Cardiac muscle cell (in vitro differentiated cells and primary cell): ENCODE results near the gene DKK1. TPM values are rescaled to one million over a fixed set of nuclear protein-coding genes. Genes with fewer than 3 reads are reported as not detected.

Experiments used
- DNase-seq, 2 donors: peaks; one replicate each; pipeline versions ENCODE4 v3.0.0 to v3.0.0-alpha.2; 2010 to 2017; ENCODE audit warnings: low read depth in 1 of 2, low spot score in 1 of 2
- H3K27ac ChIP-seq: fragments of 200-600 bp; sonication (generic); 2 replicates; pipeline ENCODE4 v1.5.1; 2016
- H3K27me3 ChIP-seq: fragments of 200-600 bp; sonication (generic); 2 replicates; pipeline ENCODE4 v1.6.0; 2016; ENCODE audit warnings: control low read depth
- H3K36me3 ChIP-seq: fragments of 200-600 bp; sonication (generic); 2 replicates; pipeline ENCODE4 v1.5.1; 2016; ENCODE audit warnings: control low read depth
- H3K4me1 ChIP-seq: fragments of 200-600 bp; sonication (generic); 2 replicates; pipeline ENCODE4 v1.8.1; 2017; ENCODE audit warnings: low read depth, mild to moderate bottlenecking, mixed run types
- H3K4me3 ChIP-seq: fragments of 200-600 bp; sonication (generic); 2 replicates; pipeline ENCODE4 v1.5.1; 2016; ENCODE audit warnings: mild to moderate bottlenecking
- H3K9me3 ChIP-seq: fragments of 200-600 bp; sonication (generic); 2 replicates; pipeline ENCODE4 v1.5.1; 2017; ENCODE audit warnings: low read depth, mild to moderate bottlenecking, control low read depth
- CTCF ChIP-seq: IDR thresholded peaks from 2 replicates; pipeline ENCODE4 v1.5.1; 2012; ENCODE audit warnings: low read depth, mild to moderate bottlenecking, low read length
- polyA plus RNA-seq: library from polyadenylated mRNA; unstranded; fragments of >200 nt; fragmentation: Nextera tagmentation; extraction: Ambion mirVana; gene quantifications from 2 replicates; pipeline ENCODE4 v1.2.1, GENCODE V29; 2016
- total RNA-seq: library from RNA; depleted of rRNA; stranded (reverse); fragments of >200 nt; gene quantifications from 2 replicates; pipeline ENCODE4 v1.2.3, GENCODE V29; 2016

The DKK1 gene
- total and polyA plus RNA-seq, 2 experiments from 2014 or later = 3.2 to 11.1 TPM

DNA sequence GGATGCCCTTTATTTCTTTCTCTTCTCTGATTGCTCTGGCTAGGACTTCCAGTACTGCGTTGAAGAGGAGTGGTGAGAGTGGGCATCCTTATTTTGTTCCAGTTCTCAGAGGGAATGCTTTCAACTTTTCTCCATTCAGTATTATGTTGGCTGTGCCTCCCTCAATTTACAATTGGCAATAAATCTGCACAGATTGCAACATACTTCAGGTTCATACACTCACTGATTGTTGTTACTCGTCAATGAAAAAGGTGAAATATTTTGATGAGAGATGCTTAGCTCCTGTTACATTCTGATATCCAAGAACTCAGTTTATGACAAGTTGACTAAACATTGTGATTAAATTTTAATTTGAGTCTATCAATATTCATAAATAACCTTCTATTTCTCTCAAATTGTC is 37.9 kb upstream of the DKK1 start:
- no peak overlapping the region for H3K27ac ChIP-seq
- no peaks in the 10 kb centered on the region for H3K4me1 ChIP-seq
- no peaks in the 10 kb centered on the region for H3K27me3 ChIP-seq
- TF ChIP-seq CTCF = no peak
- no peak for DNase-seq
- H3K4me3 ChIP-seq = no peak overlapping the region
- H3K9me3 ChIP-seq = no peaks in the 10 kb centered on the region
- H3K36me3 ChIP-seq = no peaks in the 10 kb centered on the region

GRCh38 chr10:52276986-52277385 is 37.1 kb upstream of the DKK1 start:
- Histone ChIP-seq H3K36me3 (no peaks in the 10 kb centered on the region), H3K4me3 (no peak overlapping the region), H3K9me3 (no peaks in the 10 kb centered on the region), H3K27ac (no peak overlapping the region), H3K4me1 (no peaks in the 10 kb centered on the region), H3K27me3 (no peaks in the 10 kb centered on the region)
- no peak for DNase-seq
- TF ChIP-seq CTCF = no peak

DNA sequence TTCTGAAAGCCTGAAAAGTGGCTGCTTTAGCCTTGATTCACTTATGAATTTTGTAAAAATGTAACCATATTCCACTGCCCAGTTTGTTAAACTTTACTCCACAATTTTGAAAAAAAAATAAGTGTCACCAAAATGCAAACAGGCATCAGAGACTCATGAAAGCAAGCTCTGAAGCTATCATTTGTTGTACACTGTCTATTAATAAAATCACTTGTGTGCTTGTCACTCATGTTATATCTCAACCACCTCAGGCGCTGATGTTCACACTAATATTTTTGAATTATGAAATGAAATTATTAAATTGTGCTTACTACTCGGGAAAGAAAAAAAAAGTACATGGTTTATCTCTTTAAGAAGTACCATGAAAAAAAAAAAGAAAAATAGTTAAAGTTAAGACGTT is 34.5 kb upstream of the DKK1 start:
- TF ChIP-seq CTCF = no peak
- no peaks in the 10 kb centered on the region for H3K9me3 ChIP-seq
- H3K27me3 ChIP-seq = no peaks in the 10 kb centered on the region
- no peaks in the 10 kb centered on the region for H3K4me1 ChIP-seq
- no peak for DNase-seq
- no peaks in the 10 kb centered on the region for H3K36me3 ChIP-seq
- H3K27ac ChIP-seq = no peak overlapping the region
- H3K4me3 ChIP-seq = no peak overlapping the region

DNA sequence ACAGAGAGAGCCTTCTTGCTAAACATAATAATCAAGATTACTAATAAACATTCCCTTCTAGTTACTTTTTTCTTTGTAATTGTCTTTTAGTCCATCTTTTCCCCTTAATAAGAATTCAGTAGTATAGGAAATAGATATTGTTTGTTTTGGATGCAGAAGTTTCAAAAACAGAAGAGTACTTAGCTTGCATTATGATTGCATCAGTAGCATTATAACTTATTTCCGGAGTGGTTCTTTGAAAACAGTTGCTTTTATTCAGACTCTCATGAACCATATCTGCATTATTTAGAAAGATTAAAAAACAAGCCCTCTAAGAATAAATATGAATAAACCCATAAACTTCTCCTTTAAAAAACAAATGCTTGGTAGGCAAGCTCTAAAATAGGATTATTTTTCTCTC is 34.0 kb upstream of the DKK1 start:
- H3K4me3 ChIP-seq = no peak overlapping the region
- no peak for TF ChIP-seq CTCF
- H3K36me3 ChIP-seq = no peaks in the 10 kb centered on the region
- H3K27me3 ChIP-seq = no peaks in the 10 kb centered on the region
- H3K27ac ChIP-seq = no peak overlapping the region
- DNase-seq = peak in 1 of 2 donors; percentile 34
- H3K9me3 ChIP-seq = no peaks in the 10 kb centered on the region
- H3K4me1 ChIP-seq = no peaks in the 10 kb centered on the region

DNA sequence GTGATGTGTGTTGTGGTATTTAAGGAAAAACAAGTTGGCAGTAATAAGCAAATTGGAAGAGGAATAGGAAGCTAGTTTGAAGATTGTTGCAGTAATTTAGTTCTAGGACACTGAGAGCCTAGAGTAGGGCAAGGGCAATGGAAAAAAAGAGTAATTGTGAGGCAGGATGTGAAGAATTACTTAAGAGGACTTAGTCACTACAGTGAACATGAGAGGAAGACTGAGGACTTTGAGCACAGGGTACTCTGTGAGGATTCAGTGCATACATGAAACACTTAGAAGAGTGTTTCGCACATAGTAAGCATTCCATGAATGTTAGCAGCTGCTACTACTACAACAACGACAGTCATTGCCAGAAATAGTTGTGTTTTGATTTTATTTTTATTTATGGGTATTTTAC is 30.9 kb upstream of the DKK1 start:
- H3K4me3 ChIP-seq = no peak overlapping the region
- H3K27me3 ChIP-seq = no peaks in the 10 kb centered on the region
- H3K36me3 ChIP-seq = no peaks in the 10 kb centered on the region
- peak in 1 of 2 donors; percentile 38 for DNase-seq
- H3K27ac ChIP-seq = no peak overlapping the region
- no peaks in the 10 kb centered on the region for H3K4me1 ChIP-seq
- no peak for TF ChIP-seq CTCF
- no peaks in the 10 kb centered on the region for H3K9me3 ChIP-seq
